HG03571 (cell line): ENCODE data around the gene FANCM.
"Not testable (repeated sequence)": the region's sequence is repeated elsewhere in the genome, so short reads cannot be mapped to it uniquely, and the experiment has no call there.

Source experiments
- ATAC-seq: cut with Tn5 transposase; IDR thresholded peaks from one replicate; pipeline ENCODE4 v1.9.1; 2021; ENCODE audit not compliant: unreplicated experiment

The FANCM gene

GRCh38 chr14:45136399-45136798, 669 bp downstream of the FANCM start:
- no peak for ATAC-seq

- no peak for ATAC-seq
These were observed 5.0 kb downstream of the FANCM start for GRCh38 chr14:45140661-45141187.

GRCh38 chr14:45142083-45142482, 6.4 kb downstream of the FANCM start:
- ATAC-seq, result not testable (repeated sequence)

GRCh38 chr14:45144658-45145057, 8.9 kb downstream of the FANCM start:
- no peak for ATAC-seq

GRCh38 chr14:45145214-45145613, 9.5 kb downstream of the FANCM start:
- ATAC-seq, result no peak

- no peak for ATAC-seq
These were observed 13.9 kb downstream of the FANCM start for GRCh38 chr14:45149602-45150001.

- no peak for ATAC-seq
These were observed 14.7 kb downstream of the FANCM start for GRCh38 chr14:45150386-45150890.

- no peak for ATAC-seq
These were observed 20.3 kb downstream of the FANCM start for GRCh38 chr14:45156067-45156466.

GRCh38 chr14:45169906-45170305, 34.2 kb downstream of the FANCM start:
- no peak for ATAC-seq

GRCh38 chr14:45177076-45177475, 41.3 kb downstream of the FANCM start:
- ATAC-seq, result no peak

- ATAC-seq, result no peak
These were observed 45.6 kb downstream of the FANCM start for GRCh38 chr14:45181329-45181728.

- no peak for ATAC-seq
These were observed 46.1 kb downstream of the FANCM start for GRCh38 chr14:45181806-45182205.

GRCh38 chr14:45185100-45185814, 49.5 kb downstream of the FANCM start:
- ATAC-seq, result no peak

- ATAC-seq, result no peak
These were observed 59.2 kb downstream of the FANCM start for GRCh38 chr14:45194964-45195363.

GRCh38 chr14:45198551-45198950, 62.8 kb downstream of the FANCM start:
- ATAC-seq, result no peak

- ATAC-seq, result no peak
These were observed 63.5 kb downstream of the FANCM start for GRCh38 chr14:45199230-45199629.

GRCh38 chr14:45201905-45202304, 66.2 kb downstream of the FANCM start:
- no peak for ATAC-seq

- no peak for ATAC-seq
These were observed 68.5 kb downstream of the FANCM start for GRCh38 chr14:45204241-45204640.

- ATAC-seq, result no peak
These were observed 74.4 kb downstream of the FANCM start for GRCh38 chr14:45210159-45210558.

- ATAC-seq, result no peak
These were observed 75.6 kb downstream of the FANCM start for GRCh38 chr14:45211295-45211694.

- no peak for ATAC-seq
These were observed 76.5 kb downstream of the FANCM start for GRCh38 chr14:45212231-45212630.

- ATAC-seq, result not testable (repeated sequence)
These were observed 78.0 kb downstream of the FANCM start for GRCh38 chr14:45213716-45214115.

GRCh38 chr14:45214341-45214740, 78.6 kb downstream of the FANCM start:
- ATAC-seq, result not testable (repeated sequence)
